Parathyroid adenoma (tissue), 2 donors: ENCODE data around the gene LIMS2.

Experiments
- H2AFZ ChIP-seq: fragments of 300-600 bp; sonication (generic); one replicate; pipeline ENCODE4 v1.7.0; 2017; ENCODE audit warnings: antibody characterized with exemption, mild to moderate bottlenecking
- H3K27ac ChIP-seq: fragments of 300-600 bp; sonication (generic); one replicate; pipeline ENCODE4 v1.7.0; 2017
- H3K27me3 ChIP-seq: fragments of 300-600 bp; sonication (generic); one replicate; pipeline ENCODE4 v1.7.0; 2017; ENCODE audit warnings: low read length; ENCODE audit not compliant: control insufficient read depth, insufficient read depth
- H3K36me3 ChIP-seq: fragments of 300-600 bp; sonication (generic); one replicate; pipeline ENCODE4 v1.7.0; 2017; ENCODE audit warnings: low read length; ENCODE audit not compliant: control insufficient read depth, insufficient read depth
- H3K4me1 ChIP-seq: fragments of 300-600 bp; sonication (generic); one replicate; pipeline ENCODE4 v1.7.0; 2017; ENCODE audit warnings: control low read depth
- H3K4me2 ChIP-seq: fragments of 300-600 bp; sonication (generic); one replicate; pipeline ENCODE4 v1.7.0; 2017; ENCODE audit warnings: low read length
- H3K4me3 ChIP-seq: fragments of 300-600 bp; sonication (generic); one replicate; pipeline ENCODE4 v1.7.0; 2017; ENCODE audit warnings: low read depth, low read length
- H3K79me2 ChIP-seq: fragments of 300-600 bp; sonication (generic); one replicate; pipeline ENCODE4 v1.7.0; 2017; ENCODE audit warnings: control low read depth
- H3K9ac ChIP-seq: fragments of 300-600 bp; sonication (generic); one replicate; pipeline ENCODE4 v1.7.0; 2017; ENCODE audit warnings: mild to moderate bottlenecking
- H3K9me3 ChIP-seq: fragments of 300-600 bp; sonication (generic); one replicate; pipeline ENCODE4 v1.7.0; 2017; ENCODE audit warnings: low read length; ENCODE audit not compliant: control insufficient read depth
- TF ChIP-seq, protein P1 (sequence below): fragments of 300-600 bp; sonication (generic); IDR thresholded peaks from one replicate; pipeline ENCODE4 v1.7.0; 2017; ENCODE audit warnings: antibody characterized with exemption, mild to moderate bottlenecking
- donor health status: primary hyperparathyroidism.

The LIMS2 gene

DNA sequence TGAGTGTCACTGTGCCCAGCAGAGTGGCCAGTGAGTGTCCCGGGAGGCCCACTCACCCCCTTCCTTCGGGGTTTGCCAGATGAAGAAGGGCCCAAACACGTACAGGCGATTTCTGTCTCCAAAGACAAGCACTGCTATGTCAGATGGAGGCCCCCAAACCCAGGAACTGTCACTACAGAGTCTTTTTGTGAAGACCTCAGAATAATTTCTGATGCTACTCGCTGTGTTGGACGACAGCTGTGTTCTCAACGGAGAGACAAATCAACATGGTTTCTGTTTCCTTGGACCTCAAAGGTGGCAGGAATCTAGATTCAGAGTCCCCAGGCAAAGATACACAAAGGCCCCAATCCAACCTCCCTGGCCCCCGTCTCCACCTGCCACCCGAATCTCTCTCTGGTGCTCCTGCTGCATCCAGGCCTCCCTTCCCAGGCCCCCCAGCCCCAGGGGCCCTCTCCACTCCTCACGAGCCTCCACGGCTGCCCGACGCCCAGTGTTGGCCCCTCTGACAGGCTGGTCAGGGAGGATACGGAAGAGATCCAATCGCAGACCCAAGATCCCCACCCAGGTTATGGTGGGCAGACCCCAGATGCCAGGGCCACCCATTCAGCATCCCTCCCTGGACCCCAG lies 31.8 kb downstream of the LIMS2 start:
- Histone ChIP-seq H3K9ac (no peak overlapping the region), H3K4me2 (no peak overlapping the region), H3K9me3 (no peaks in the 10 kb centered on the region), H3K27ac (no peak overlapping the region), H3K27me3 (no peaks in the 10 kb centered on the region), H2AFZ (no peak overlapping the region), H3K4me3 (no peak overlapping the region), H3K36me3 (no peaks in the 10 kb centered on the region), H3K4me1 (no peaks in the 10 kb centered on the region), H3K79me2 (no peaks in the 10 kb centered on the region)
- TF ChIP-seq, protein P1, sequence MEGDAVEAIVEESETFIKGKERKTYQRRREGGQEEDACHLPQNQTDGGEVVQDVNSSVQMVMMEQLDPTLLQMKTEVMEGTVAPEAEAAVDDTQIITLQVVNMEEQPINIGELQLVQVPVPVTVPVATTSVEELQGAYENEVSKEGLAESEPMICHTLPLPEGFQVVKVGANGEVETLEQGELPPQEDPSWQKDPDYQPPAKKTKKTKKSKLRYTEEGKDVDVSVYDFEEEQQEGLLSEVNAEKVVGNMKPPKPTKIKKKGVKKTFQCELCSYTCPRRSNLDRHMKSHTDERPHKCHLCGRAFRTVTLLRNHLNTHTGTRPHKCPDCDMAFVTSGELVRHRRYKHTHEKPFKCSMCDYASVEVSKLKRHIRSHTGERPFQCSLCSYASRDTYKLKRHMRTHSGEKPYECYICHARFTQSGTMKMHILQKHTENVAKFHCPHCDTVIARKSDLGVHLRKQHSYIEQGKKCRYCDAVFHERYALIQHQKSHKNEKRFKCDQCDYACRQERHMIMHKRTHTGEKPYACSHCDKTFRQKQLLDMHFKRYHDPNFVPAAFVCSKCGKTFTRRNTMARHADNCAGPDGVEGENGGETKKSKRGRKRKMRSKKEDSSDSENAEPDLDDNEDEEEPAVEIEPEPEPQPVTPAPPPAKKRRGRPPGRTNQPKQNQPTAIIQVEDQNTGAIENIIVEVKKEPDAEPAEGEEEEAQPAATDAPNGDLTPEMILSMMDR = no peak

DNA sequence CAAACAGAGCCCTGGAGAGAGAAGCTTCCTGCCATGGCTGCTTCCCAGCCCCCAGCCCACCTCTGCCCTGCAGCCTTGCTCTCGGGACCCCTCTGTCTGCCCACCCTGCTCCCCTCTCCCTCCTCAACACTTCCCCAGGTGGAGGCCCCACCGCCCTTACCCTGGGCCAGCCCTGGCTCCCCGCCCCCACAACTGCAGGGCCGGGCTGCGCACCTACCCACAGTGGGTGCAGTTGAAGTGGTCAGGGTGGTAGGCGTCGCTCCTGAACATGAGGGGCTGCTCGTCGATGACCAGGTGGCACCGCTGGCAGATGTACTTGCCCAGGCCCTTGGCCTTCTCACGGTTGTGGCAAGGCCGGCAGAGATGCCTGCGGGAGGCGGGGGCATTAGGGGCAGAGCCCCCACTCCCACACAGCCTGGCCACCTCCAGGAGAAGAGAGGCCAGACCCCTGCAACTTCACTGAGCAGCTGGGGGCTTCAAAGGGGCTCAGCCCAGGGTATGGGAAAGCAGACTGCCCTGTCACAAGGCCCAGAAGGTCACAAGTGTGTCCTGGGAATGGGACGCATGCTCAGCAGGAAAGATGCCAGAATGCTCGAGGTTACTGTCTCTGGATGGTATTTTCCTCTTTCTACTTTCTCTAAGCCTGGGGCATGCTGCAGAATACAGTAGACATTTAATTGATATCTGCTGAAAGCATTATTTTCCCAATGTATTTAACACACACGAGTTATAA lies 32.5 kb downstream of the LIMS2 start:
- Histone ChIP-seq H3K4me2 (no peak overlapping the region), H3K4me1 (no peaks in the 10 kb centered on the region), H3K27me3 (no peaks in the 10 kb centered on the region), H3K9ac (no peak overlapping the region), H2AFZ (no peak overlapping the region), H3K36me3 (no peaks in the 10 kb centered on the region), H3K79me2 (no peaks in the 10 kb centered on the region), H3K9me3 (no peaks in the 10 kb centered on the region), H3K27ac (no peak overlapping the region), H3K4me3 (no peak overlapping the region)
- TF ChIP-seq, protein P1 = no peak

DNA sequence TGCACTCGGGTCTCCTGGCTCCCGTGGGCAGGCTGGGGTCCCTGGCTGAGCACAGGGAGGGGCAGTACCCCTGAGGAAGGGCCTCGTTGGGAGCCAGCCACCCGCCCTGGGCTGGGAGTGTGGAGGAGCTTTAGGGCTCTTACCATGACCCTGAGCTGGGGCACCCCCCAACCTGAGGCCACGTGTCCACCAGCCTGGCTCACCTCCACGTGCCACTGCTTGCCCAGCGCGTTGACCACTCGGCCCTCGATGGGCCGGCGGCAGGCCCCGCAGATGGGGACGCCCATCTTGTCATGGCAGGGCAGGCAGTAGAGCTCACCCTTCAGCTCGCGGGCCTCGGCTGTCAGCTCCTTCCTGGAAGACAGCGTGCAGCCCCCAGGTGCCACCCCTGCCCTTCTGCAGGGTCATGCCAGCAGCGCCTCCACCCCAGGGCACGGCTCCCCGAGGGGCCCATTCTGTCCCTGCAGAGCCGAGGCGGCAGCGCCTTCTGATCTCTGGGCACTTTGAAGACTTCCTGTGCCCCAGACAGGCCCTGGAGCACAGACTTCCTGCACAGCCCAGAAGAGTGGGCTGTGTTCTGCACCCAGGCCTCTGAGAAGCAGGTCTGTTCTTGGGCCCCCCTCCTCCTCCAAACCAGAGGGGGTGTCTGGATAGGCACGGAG lies 33.4 kb downstream of the LIMS2 start:
- Histone ChIP-seq H2AFZ (no peak overlapping the region), H3K27ac (no peak overlapping the region), H3K4me1 (no peaks in the 10 kb centered on the region), H3K9me3 (no peaks in the 10 kb centered on the region), H3K4me3 (no peak overlapping the region), H3K27me3 (no peaks in the 10 kb centered on the region), H3K79me2 (no peaks in the 10 kb centered on the region), H3K4me2 (no peak overlapping the region), H3K36me3 (no peaks in the 10 kb centered on the region), H3K9ac (no peak overlapping the region)
- TF ChIP-seq, protein P1 = no peak

DNA sequence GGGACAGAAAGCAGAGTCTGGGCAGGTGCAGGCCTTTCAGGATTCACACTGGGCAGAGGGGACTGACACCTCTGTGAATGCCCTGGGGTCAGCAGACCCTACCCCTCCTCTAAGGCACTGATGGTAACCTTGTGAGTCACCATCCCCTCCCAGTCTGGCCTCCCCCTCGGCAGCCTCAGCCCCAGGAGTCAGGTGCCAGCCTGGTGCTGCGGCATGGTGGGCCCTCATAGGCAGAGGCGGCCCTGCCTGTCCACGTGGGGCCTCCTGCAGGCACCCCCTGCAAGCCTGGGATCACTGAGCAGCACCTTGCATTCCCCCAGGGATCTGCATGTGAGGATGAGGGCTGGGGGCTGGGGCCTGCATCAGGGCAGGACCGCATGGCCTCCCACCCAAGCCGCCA lies 34.2 kb downstream of the LIMS2 start:
- TF ChIP-seq, protein P1 = no peak
- H2AFZ ChIP-seq = no peak overlapping the region
- H3K4me3 ChIP-seq = no peak overlapping the region
- no peaks in the 10 kb centered on the region for H3K4me1 ChIP-seq
- no peaks in the 10 kb centered on the region for H3K9me3 ChIP-seq
- H3K27ac ChIP-seq = no peak overlapping the region
- no peak overlapping the region for H3K4me2 ChIP-seq
- H3K36me3 ChIP-seq = no peaks in the 10 kb centered on the region
- no peak overlapping the region for H3K9ac ChIP-seq
- no peaks in the 10 kb centered on the region for H3K79me2 ChIP-seq
- no peaks in the 10 kb centered on the region for H3K27me3 ChIP-seq
